Sciatic nerve (tissue), 2 donors: ENCODE results near the gene MT1M. TPM values are rescaled to one million over a fixed set of nuclear protein-coding genes. Genes with fewer than 3 reads are reported as not detected.
"Not testable (repeated sequence)": the region's sequence is repeated elsewhere in the genome, so short reads cannot be mapped to it uniquely, and the experiment has no call there.

Experiments used
- ATAC-seq: fragments of 200-7000 bp; cut with Tn5 transposase; one replicate; pipeline ENCODE4 v1.9.1; 2020; ENCODE audit warnings: mild to moderate bottlenecking, moderate library complexity
- DNase-seq: peaks from one replicate; pipeline ENCODE4 v3.0.0-alpha.2; 2020; ENCODE audit warnings: low spot score
- intact Hi-C: fragments of 100-400 bp; cut with DNase I; formaldehyde crosslinking; loops from one replicate; pipeline ENCODE4 v1.14.2; 2022
- total RNA-seq: library from RNA; stranded (reverse); fragmentation: NEBNext Ultra II Directional; extraction: Animal tissue kit (Norgen Biotek cat#: 25700); gene quantifications from one replicate; pipeline ENCODE4 v1.2.1, GENCODE V29; 2021
- donor health status: DM: no; HTN: no; CAD: no.
- donor health status: DM: no; HTN: no; CAD: no.

The MT1M gene
- total RNA-seq, 1 donor from 2014 or later: 6.7 TPM

- intact Hi-C loops: loop anchor here (10.0 kb wide), 1 partner anchor 92 kb away; no protein-coding TSS in a partner anchor
- peak; percentile 70 for ATAC-seq
- peak; percentile 75 for DNase-seq
These were observed 25.3 kb upstream of the MT1M start for GRCh38 chr16:56607109-56607618.

GRCh38 chr16:56607675-56608042, 24.8 kb upstream of the MT1M start:
- intact Hi-C loops: loop anchor here (10.0 kb wide), 1 partner anchor 93 kb away; no protein-coding TSS in a partner anchor
- ATAC-seq (no peak), DNase-seq (no peak)

GRCh38 chr16:56608043-56608875, 24.2 kb upstream of the MT1M start, which contains the start of gene MT2A:
TSS of gene MT2A (plus strand) at chr16:56608584. CDS start at chr16:56608656, 72 bp downstream.
- ATAC-seq: peak; percentile 88
- intact Hi-C loops: loop anchor here (10.0 kb wide), 1 partner anchor 93 kb away; no protein-coding TSS in a partner anchor

GRCh38 chr16:56608876-56609462, 23.5 kb upstream of the MT1M start:
- no peak for DNase-seq
- no peak for ATAC-seq
- intact Hi-C loops: loop anchor here (10.0 kb wide), 1 partner anchor 94 kb away; no protein-coding TSS in a partner anchor

More at GRCh38 chr16:56608043-56608875, 24.2 kb upstream of the MT1M start, which contains the start of gene MT2A:
- peak; percentile 94 for DNase-seq

GRCh38 chr16:56609463-56609921, 23.0 kb upstream of the MT1M start:
- intact Hi-C loops: loop anchor here (10.0 kb wide), 1 partner anchor 95 kb away; no protein-coding TSS in a partner anchor
- ATAC-seq (peak; percentile 23), DNase-seq (peak; percentile 86)

GRCh38 chr16:56610017-56610608, 22.3 kb upstream of the MT1M start:
- ATAC-seq: peak; percentile 1
- intact Hi-C loops: loop anchor here (5.0 kb wide), 1 partner anchor 1717 kb away; no protein-coding TSS in a partner anchor
- DNase-seq: no peak

- DNase-seq (no peak), ATAC-seq (no peak)
- intact Hi-C loops: loop anchor here (5.0 kb wide), 1 partner anchor 1717 kb away; no protein-coding TSS in a partner anchor
These were observed 21.8 kb upstream of the MT1M start for GRCh38 chr16:56610609-56611111.

- intact Hi-C loops: loop anchor here (5.0 kb wide), 1 partner anchor 1716 kb away; no protein-coding TSS in a partner anchor
- DNase-seq (no peak), ATAC-seq (peak; percentile 13)
These were observed 21.1 kb upstream of the MT1M start for GRCh38 chr16:56611281-56611833.

GRCh38 chr16:56613706-56614105, 18.8 kb upstream of the MT1M start:
- intact Hi-C loops: loop anchor here (5.0 kb wide), 1 partner anchor 1714 kb away; no protein-coding TSS in a partner anchor
- ATAC-seq: no peak

GRCh38 chr16:56614549-56614991, 17.9 kb upstream of the MT1M start:
- ATAC-seq (no peak), DNase-seq (no peak)
- intact Hi-C loops: loop anchor here (5.0 kb wide), 1 partner anchor 1713 kb away; no protein-coding TSS in a partner anchor

More at GRCh38 chr16:56613706-56614105, 18.8 kb upstream of the MT1M start:
- no peak for DNase-seq

- intact Hi-C loops: no loop called here
These were observed 17.1 kb upstream of the MT1M start for GRCh38 chr16:56615353-56615752.

GRCh38 chr16:56616608-56617211, 15.7 kb upstream of the MT1M start:
- no peak for DNase-seq
- intact Hi-C loops: no loop called here
- peak; percentile 35 for ATAC-seq

More at GRCh38 chr16:56615353-56615752, 17.1 kb upstream of the MT1M start:
- ATAC-seq (no peak), DNase-seq (no peak)

- intact Hi-C loops: no loop called here
- peak; percentile 80 for DNase-seq
These were observed 15.0 kb upstream of the MT1M start for GRCh38 chr16:56617212-56618085.

GRCh38 chr16:56618138-56618537, 14.3 kb upstream of the MT1M start:
- no peak for ATAC-seq
- DNase-seq: no peak
- intact Hi-C loops: no loop called here

More at GRCh38 chr16:56617212-56618085, 15.0 kb upstream of the MT1M start:
- ATAC-seq: peak; percentile 89

- DNase-seq (peak; percentile 36), ATAC-seq (no peak)
- intact Hi-C loops: no loop called here
These were observed 12.0 kb upstream of the MT1M start for GRCh38 chr16:56620339-56620897.

GRCh38 chr16:56621665-56622445, 10.6 kb upstream of the MT1M start:
- ATAC-seq, intact Hi-C loops, DNase-seq: not testable (repeated sequence)
